IMR-90 (cell line): ENCODE measurements around the gene RGS3. TPM values are rescaled to one million over a fixed set of nuclear protein-coding genes. Genes with fewer than 3 reads are reported as not detected.

Source experiments
- ATAC-seq: fragments of 200-7000 bp; cut with Tn5 transposase; 2 replicates; pipeline ENCODE4 v1.9.1; 2020; ENCODE audit warnings: low read depth, mild to moderate bottlenecking, moderate library complexity
- BruUV-seq: library from RNA; stranded (reverse); fragments of 400-500 nt; replicated peaks from 2 replicates; lab custom pipeline; 2021; lab: Mats Ljungman, UMichigan
- CTCF ChIA-PET: fragments of 300-600 bp; formaldehyde crosslinking; extraction: SDS; loops from one replicate; lab custom pipeline; 2021; ENCODE audit warnings: antibody characterized with exemption; lab: Yijun Ruan, JAX
- POLR2A ChIA-PET: fragments of 300-600 bp; sonication (Branson Sonifier 250); formaldehyde crosslinking; loops from one replicate; lab custom pipeline; 2022; ENCODE audit warnings: antibody characterized with exemption; ENCODE audit not compliant: unreplicated experiment; lab: Charles Lee
- DNase-seq: peaks from one replicate; pipeline ENCODE4 v3.0.0; 2013
- H2AFZ ChIP-seq: replicated peaks from 2 replicates; pipeline ENCODE3; 2013; ENCODE audit warnings: low read length, mild to moderate bottlenecking; ENCODE audit not compliant: poor library complexity
- H2AK5ac ChIP-seq: 2 replicates; pipeline ENCODE4 v1.6.1; 2013; ENCODE audit warnings: low read depth, low read length, inconsistent platforms
- H2AK9ac ChIP-seq: replicated peaks from 2 replicates; pipeline ENCODE3; 2013; ENCODE audit warnings: mild to moderate bottlenecking, low read depth, low read length, moderate library complexity; ENCODE audit not compliant: poor library complexity
- H2BK120ac ChIP-seq: 2 replicates; pipeline ENCODE4 v1.6.1; 2013; ENCODE audit warnings: low read depth, low read length, inconsistent platforms
- H2BK15ac ChIP-seq: 3 replicates; pipeline ENCODE4 v1.6.1; 2013; ENCODE audit warnings: low read depth, low read length, inconsistent platforms
- H2BK20ac ChIP-seq: 2 replicates; pipeline ENCODE4 v1.6.1; 2013; ENCODE audit warnings: low read depth, mild to moderate bottlenecking, inconsistent platforms, low read length, moderate library complexity
- H2BK5ac ChIP-seq: 2 replicates; pipeline ENCODE4 v1.6.1; 2013; ENCODE audit warnings: mild to moderate bottlenecking, low read depth, low read length, inconsistent platforms; ENCODE audit not compliant: poor library complexity, severe bottlenecking
- H3K14ac ChIP-seq: replicated peaks from 2 replicates; pipeline ENCODE4 v1.6.1; 2013; ENCODE audit warnings: low read depth, low read length, inconsistent platforms
- H3K18ac ChIP-seq: 2 replicates; pipeline ENCODE4 v1.6.1; 2013; ENCODE audit warnings: low read depth, low read length, control low read depth
- H3K23ac ChIP-seq: 2 replicates; pipeline ENCODE4 v1.6.1; 2013; ENCODE audit warnings: low read depth, low read length, inconsistent platforms
- H3K27ac ChIP-seq: 2 replicates; pipeline ENCODE4 v1.5.1; 2013; ENCODE audit warnings: mild to moderate bottlenecking, control low read depth, low read length; ENCODE audit not compliant: insufficient read depth
- H3K27me3 ChIP-seq: 2 replicates; pipeline ENCODE4 v1.6.1; 2013; ENCODE audit warnings: low read length; ENCODE audit not compliant: control insufficient read depth, insufficient read depth
- H3K36me3 ChIP-seq: 2 replicates; pipeline ENCODE4 v1.6.1; 2013; ENCODE audit warnings: low read length, mixed read lengths; ENCODE audit not compliant: control insufficient read depth, insufficient read depth
- H3K4ac ChIP-seq: 2 replicates; pipeline ENCODE4 v1.6.1; 2013; ENCODE audit warnings: low read depth, low read length, inconsistent platforms
- H3K4me1 ChIP-seq: 2 replicates; pipeline ENCODE4 v1.6.1; 2013; ENCODE audit warnings: low read length, mixed read lengths; ENCODE audit not compliant: control insufficient read depth, insufficient read depth
- H3K4me2 ChIP-seq: 2 replicates; pipeline ENCODE4 v1.6.1; 2013; ENCODE audit warnings: low read depth, mild to moderate bottlenecking, control low read depth, low read length, moderate library complexity
- H3K4me3 ChIP-seq: 2 replicates; pipeline ENCODE4 v1.5.1; 2013; ENCODE audit warnings: low read depth, mild to moderate bottlenecking, control low read depth, low read length, moderate library complexity; ENCODE audit not compliant: insufficient read depth
- H3K56ac ChIP-seq: 2 replicates; pipeline ENCODE4 v1.6.1; 2013; ENCODE audit warnings: low read length, inconsistent platforms; ENCODE audit not compliant: insufficient read depth; ENCODE audit errors: extremely low read depth
- H3K79me1 ChIP-seq, 2 experiments: 2 replicates each; pipeline ENCODE4 v1.6.1; 2013; ENCODE audit warnings: low read length in 2 of 2, inconsistent platforms in 1 of 2, low read depth in 1 of 2
- H3K9ac ChIP-seq: 2 replicates; pipeline ENCODE4 v1.6.1; 2013; ENCODE audit warnings: low read depth, low read length, control low read depth
- H3K9me1 ChIP-seq: 2 replicates; pipeline ENCODE4 v1.6.1; 2013; ENCODE audit warnings: low read length, inconsistent platforms; ENCODE audit not compliant: insufficient read depth
- H3K9me3 ChIP-seq: 2 replicates; pipeline ENCODE4 v1.6.1; 2013; ENCODE audit warnings: low read length; ENCODE audit not compliant: control insufficient read depth, insufficient read depth
- H4K20me1 ChIP-seq: 2 replicates; pipeline ENCODE4 v1.6.1; 2013; ENCODE audit warnings: low read length, inconsistent platforms; ENCODE audit not compliant: insufficient read depth
- H4K5ac ChIP-seq: 2 replicates; pipeline ENCODE4 v1.6.1; 2013; ENCODE audit warnings: mild to moderate bottlenecking, low read depth, low read length, control low read depth
- H4K8ac ChIP-seq, 2 experiments: 2 replicates each; pipeline ENCODE4 v1.6.1; 2013; ENCODE audit warnings: low read depth in 2 of 2, low read length in 2 of 2, control low read depth in 1 of 2, inconsistent platforms in 1 of 2
- H4K91ac ChIP-seq: 2 replicates; pipeline ENCODE4 v1.6.1; 2013; ENCODE audit warnings: low read depth, low read length, inconsistent platforms; ENCODE audit not compliant: insufficient read depth
- CEBPB ChIP-seq: IDR thresholded peaks from 2 replicates; pipeline ENCODE4 v1.6.1; 2012; ENCODE audit warnings: low read depth, low read length, improper control_type of control experiment
- MAFK ChIP-seq: IDR thresholded peaks from 2 replicates; pipeline ENCODE4 v1.6.1; 2012; ENCODE audit warnings: low read depth, low read length, improper control_type of control experiment
- MAZ ChIP-seq: IDR thresholded peaks from 2 replicates; pipeline ENCODE4 v1.6.1; 2012; ENCODE audit warnings: low read depth, mild to moderate bottlenecking, low read length, improper control_type of control experiment, moderate library complexity, borderline replicate concordance
- RFX5 ChIP-seq: IDR thresholded peaks from 2 replicates; pipeline ENCODE4 v1.8.0; 2012; ENCODE audit warnings: low read depth, mild to moderate bottlenecking, low read length, moderate library complexity
- WGBS, 2 experiments: methylation state at CpG; one replicate each; pipeline versions ENCODE4 v1.1.5 to v1.1.7; 2013; ENCODE audit warnings: missing lambda C conversion rate in 2 of 2; ENCODE audit not compliant: insufficient read length in 1 of 2; ENCODE audit errors: extremely low coverage in 2 of 2; 5-methylcytosine and 5-hydroxymethylcytosine counted together
- dilution Hi-C: fragments of 300-500 bp; cut with HindIII; formaldehyde crosslinking; loops from one replicate; pipeline ENCODE4 v1.14.3; 2018; ENCODE audit warnings: low sequenced_read_pairs; ENCODE audit not compliant: unreplicated experiment
- in situ Hi-C: fragments of 300-500 bp; cut with MboI; formaldehyde crosslinking; loops from 3 replicates; pipeline ENCODE4 v1.14.3; 2019; ENCODE audit warnings: low sequenced_read_pairs, inconsistent platforms, mixed read lengths
- intact Hi-C: fragments of 100-400 bp; cut with micrococcal nuclease; formaldehyde crosslinking; loops from 2 replicates; pipeline ENCODE4 v1.10.0; 2022
- polyA plus RNA-seq, 3 experiments: library from polyadenylated mRNA; depleted of rRNA; stranded (reverse); fragments of >200 nt; gene quantifications; 2 replicates each; pipeline ENCODE4 v1.2.3, GENCODE V29; 2012; ENCODE audit warnings: low replicate concordance in 1 of 3
- total RNA-seq: library from RNA; depleted of rRNA; stranded (reverse); fragments of >200 nt; gene quantifications from 2 replicates; pipeline ENCODE4 v1.2.3, GENCODE V29; 2012

The RGS3 gene
- total and polyA plus RNA-seq, 2 of the 4 experiments (the other 2 are of a cell fraction), result 51.8 to 65.6 TPM

DNA sequence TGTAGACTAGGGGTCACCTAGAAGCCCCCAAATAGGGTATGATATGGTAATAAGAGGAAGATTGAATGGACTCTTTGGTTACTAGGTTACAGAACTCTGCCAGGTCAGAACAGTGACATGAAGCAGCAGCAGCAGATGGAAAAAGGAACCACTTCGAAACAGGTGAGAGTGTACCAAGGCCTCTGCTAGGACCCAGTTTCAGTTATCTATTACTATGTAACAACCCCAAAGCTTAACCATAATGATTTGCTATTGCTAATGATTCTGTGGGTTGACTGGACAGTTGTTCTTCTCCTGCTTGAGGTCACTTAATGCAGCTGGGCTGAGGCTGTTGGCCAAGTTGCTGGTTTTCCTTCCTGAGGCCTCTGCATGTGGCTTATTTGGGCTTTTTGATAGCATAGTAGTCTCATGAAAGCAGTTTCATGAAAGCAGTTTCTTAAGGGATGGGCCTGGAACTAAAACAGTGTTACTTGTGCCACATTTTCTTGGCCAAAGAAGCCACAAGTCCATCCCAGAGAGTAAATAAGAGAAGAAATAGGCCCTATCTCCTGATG, 35.4 kb upstream of the RGS3 start:
- intact Hi-C loops (no loop called here), in situ Hi-C loops (loop anchor here (10.0 kb wide), 1 partner anchor 237 kb away; no protein-coding TSS in a partner anchor), dilution Hi-C loops (no loop called here)
- ChIA-PET CTCF (no interaction called here), POLR2A (no interaction called here)
- Histone ChIP-seq H2BK20ac (no peak overlapping the region), H3K4ac (no peak overlapping the region), H3K23ac (no peak overlapping the region), H4K5ac (no peak overlapping the region), H4K91ac (no peak overlapping the region), H3K9ac (no peak overlapping the region), H3K9me3 (no peaks in the 10 kb centered on the region), H2BK15ac (no peak overlapping the region), H2BK120ac (no peak overlapping the region), H2AFZ (no peak overlapping the region), H3K36me3 (no peaks in the 10 kb centered on the region), H3K9me1 (no peaks in the 10 kb centered on the region), H3K4me1 (no peaks in the 10 kb centered on the region), H3K18ac (no peak overlapping the region), H3K27ac (no peak overlapping the region), H4K8ac (no peak overlapping the region), H3K4me3 (no peak overlapping the region), H2AK5ac (no peak overlapping the region), H3K27me3 (peaks cover 51% of the 10 kb centered on the region), H2BK5ac (no peak overlapping the region), H4K20me1 (no peaks in the 10 kb centered on the region), H3K14ac (no peak overlapping the region), H3K4me2 (no peak overlapping the region), H3K79me1 (no peaks in the 10 kb centered on the region), H3K56ac (no peak overlapping the region), H2AK9ac (no peak overlapping the region)
- no TSS peak for BruUV-seq
- DNase-seq (no peak), ATAC-seq (no peak)
- TF ChIP-seq CEBPB (no peak), MAZ (no peak), RFX5 (no peak), MAFK (no peak)
- WGBS, 2 experiments, result no CpG with 5 or more reads among the region's 1 CpG
